Measurements from ENCODE around the gene BTBD9. TPM values are rescaled to one million over a fixed set of nuclear protein-coding genes. Genes with fewer than 3 reads are reported as not detected.

The BTBD9 gene
- total and polyA plus RNA-seq, 2 experiments from 2014 or later: 13.0 to 17.0 TPM

GRCh38 chr6:38164671-38165108 is 475.0 kb downstream of the BTBD9 start:
- Histone ChIP-seq H3K27ac (no peak overlapping the region), H3K4me2 (no peak overlapping the region), H3K36me3 (replicated peaks; ENCODE audit: insufficient read depth, low read depth) (no peaks in the 10 kb centered on the region), H3K79me2 (no peaks in the 10 kb centered on the region), H2AFZ (no peak overlapping the region), H3K4me3 (no peak overlapping the region), H3K9me2 (replicated peaks; ENCODE audit: insufficient read depth) (no peaks in the 10 kb centered on the region), H3K9me3 (ENCODE audit: low read depth) (no peaks in the 10 kb centered on the region), H4K20me1 (ENCODE audit: insufficient read depth, poor library complexity, severe bottlenecking) (no peaks in the 10 kb centered on the region), H3K4me1 (ENCODE audit: insufficient read depth) (no peaks in the 10 kb centered on the region), H3K27me3 (no peaks in the 10 kb centered on the region)
- TF ChIP-seq EZH2 (IDR thresholded peaks at IDR 0.05; ENCODE audit: borderline replicate concordance) (no peak), EZH2phosphoT487 (IDR thresholded peaks at IDR 0.05; ENCODE audit: low read depth, severe bottlenecking, unreplicated experiment) (no peak), CTCF (IDR thresholded peaks at IDR 0.05; ENCODE audit: poor library complexity) (no peak)
- 96% methylated on average over 13 of the region's 14 CpGs for WGBS (ENCODE audit: low lambda C conversion rate, missing lambda C conversion rate)
- no peak for DNase-seq (ENCODE audit: low spot score)

- TF ChIP-seq EZH2phosphoT487 (IDR thresholded peaks at IDR 0.05; ENCODE audit: low read depth, severe bottlenecking, unreplicated experiment) (no peak), EZH2 (IDR thresholded peaks at IDR 0.05; ENCODE audit: borderline replicate concordance) (no peak), CTCF (IDR thresholded peaks at IDR 0.05; ENCODE audit: poor library complexity) (no peak)
- Histone ChIP-seq H2AFZ (no peak overlapping the region), H3K9me3 (ENCODE audit: low read depth) (no peaks in the 10 kb centered on the region), H3K4me3 (no peak overlapping the region), H3K27ac (no peak overlapping the region), H4K20me1 (ENCODE audit: insufficient read depth, poor library complexity, severe bottlenecking) (no peaks in the 10 kb centered on the region), H3K4me1 (ENCODE audit: insufficient read depth) (no peaks in the 10 kb centered on the region), H3K4me2 (no peak overlapping the region), H3K9me2 (replicated peaks; ENCODE audit: insufficient read depth) (no peaks in the 10 kb centered on the region), H3K79me2 (no peaks in the 10 kb centered on the region), H3K27me3 (no peaks in the 10 kb centered on the region), H3K36me3 (replicated peaks; ENCODE audit: insufficient read depth, low read depth) (no peaks in the 10 kb centered on the region)
- no peak for DNase-seq (ENCODE audit: low spot score)
- WGBS (ENCODE audit: low lambda C conversion rate, missing lambda C conversion rate): 93% methylated on average over 6 of the region's 6 CpGs
Measured at GRCh38 chr6:38164131-38164481, 475.6 kb downstream of the BTBD9 start.

- Histone ChIP-seq H2AFZ (no peak overlapping the region), H3K9me3 (ENCODE audit: low read depth) (no peaks in the 10 kb centered on the region), H3K4me1 (ENCODE audit: insufficient read depth) (no peaks in the 10 kb centered on the region), H3K79me2 (no peaks in the 10 kb centered on the region), H4K20me1 (ENCODE audit: insufficient read depth, poor library complexity, severe bottlenecking) (no peaks in the 10 kb centered on the region), H3K4me3 (no peak overlapping the region), H3K9me2 (replicated peaks; ENCODE audit: insufficient read depth) (no peaks in the 10 kb centered on the region), H3K27ac (no peak overlapping the region), H3K4me2 (no peak overlapping the region), H3K36me3 (replicated peaks; ENCODE audit: insufficient read depth, low read depth) (no peaks in the 10 kb centered on the region), H3K27me3 (no peaks in the 10 kb centered on the region)
- 86% methylated on average over 29 of the region's 29 CpGs for WGBS (ENCODE audit: low lambda C conversion rate, missing lambda C conversion rate)
- DNase-seq (ENCODE audit: low spot score): no peak
- TF ChIP-seq CTCF (IDR thresholded peaks at IDR 0.05; ENCODE audit: poor library complexity) (no peak), EZH2 (IDR thresholded peaks at IDR 0.05; ENCODE audit: borderline replicate concordance) (no peak), EZH2phosphoT487 (IDR thresholded peaks at IDR 0.05; ENCODE audit: low read depth, severe bottlenecking, unreplicated experiment) (no peak)
Measured at GRCh38 chr6:38163186-38164130, 476.3 kb downstream of the BTBD9 start.

Measured in hepatocyte (in vitro differentiated cells).